GM18517 (cell line): Measurements from ENCODE around the gene FHIT.

Experiments
- ATAC-seq: cut with Tn5 transposase; IDR thresholded peaks from one replicate; pipeline ENCODE4 v1.9.1; 2021; ENCODE audit warnings: mild to moderate bottlenecking, moderate library complexity; ENCODE audit not compliant: unreplicated experiment

FHIT gene

DNA sequence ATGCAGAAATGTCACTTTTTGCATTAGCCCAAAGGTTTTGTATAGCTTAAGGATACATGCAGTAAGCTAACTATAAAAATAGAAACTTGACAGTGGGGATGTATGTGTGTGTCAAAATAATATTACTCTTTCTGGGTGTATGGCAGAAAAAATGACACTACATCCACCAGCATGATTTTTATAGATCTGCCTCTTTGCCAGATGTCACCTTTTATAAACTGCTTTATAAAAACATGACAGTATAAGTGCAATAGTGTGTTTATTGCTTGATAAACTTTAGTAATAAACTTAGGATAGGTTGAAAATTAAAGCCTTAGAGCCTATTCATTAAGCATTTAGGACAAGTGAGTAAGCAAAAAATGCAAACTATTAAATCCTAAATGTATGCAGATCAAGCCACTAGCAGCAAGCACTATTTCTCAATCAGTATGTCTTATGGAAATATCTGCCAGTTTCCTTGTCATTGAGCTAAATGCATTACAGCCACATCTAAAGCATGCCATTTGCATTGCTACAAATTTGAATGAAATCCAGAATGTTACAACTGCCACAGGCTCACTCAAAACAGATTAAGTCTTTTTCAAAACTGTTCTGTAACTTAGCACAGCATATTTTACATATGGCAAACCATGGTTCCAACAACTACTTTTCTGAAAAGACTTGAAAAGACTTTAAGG lies 935.0 kb downstream of the FHIT start:
- ATAC-seq: no peak

DNA sequence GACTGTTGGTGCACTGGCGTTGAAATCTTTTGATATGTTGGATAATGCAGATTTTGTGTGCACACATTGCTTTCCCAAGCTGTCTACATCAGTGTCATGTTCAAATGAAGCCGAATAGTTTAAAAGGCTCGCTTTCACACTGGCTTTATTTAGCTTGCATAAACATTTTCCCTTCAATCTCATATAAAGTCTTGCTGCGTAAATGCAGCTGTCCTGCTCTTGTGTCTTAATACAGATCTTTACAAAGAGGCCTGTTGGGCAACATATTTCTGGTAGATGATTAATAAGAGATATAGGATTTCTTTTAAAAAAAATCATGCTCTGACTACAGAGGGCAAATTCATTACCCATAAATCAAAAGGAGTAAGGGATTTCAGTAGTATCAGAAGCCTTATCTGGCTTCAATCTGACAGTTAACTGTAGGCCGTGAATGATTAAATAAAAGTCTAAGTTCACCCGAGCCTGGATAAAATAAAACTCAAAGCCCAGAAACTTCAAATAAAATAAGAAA lies 937.2 kb downstream of the FHIT start:
- no peak for ATAC-seq

DNA sequence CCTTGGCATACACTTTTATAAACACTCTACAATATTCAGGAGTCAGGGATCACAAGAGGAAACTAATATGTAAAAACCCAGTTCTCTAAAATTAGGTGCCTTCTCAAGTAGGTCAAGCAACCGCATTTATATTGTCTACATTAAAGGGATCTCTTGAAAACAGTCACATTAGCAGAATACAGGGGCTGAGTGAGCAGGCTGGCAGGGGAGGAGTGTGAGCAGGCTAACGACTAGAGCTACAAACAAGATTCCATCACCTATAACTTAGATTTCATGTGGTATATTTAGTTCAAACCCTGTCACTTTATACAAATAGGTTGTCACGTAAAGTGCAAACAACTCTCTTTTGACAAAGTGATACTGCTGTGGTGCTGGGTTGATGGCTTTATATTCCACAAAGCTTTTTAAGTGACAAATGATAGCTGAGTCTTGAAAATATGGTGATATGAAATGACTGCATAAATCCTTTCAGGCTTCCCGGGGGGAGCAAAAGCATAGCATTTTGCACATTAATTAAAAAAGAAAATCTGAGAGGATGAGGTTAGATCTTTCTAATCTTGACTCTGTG lies 937.9 kb downstream of the FHIT start:
- ATAC-seq: no peak

DNA sequence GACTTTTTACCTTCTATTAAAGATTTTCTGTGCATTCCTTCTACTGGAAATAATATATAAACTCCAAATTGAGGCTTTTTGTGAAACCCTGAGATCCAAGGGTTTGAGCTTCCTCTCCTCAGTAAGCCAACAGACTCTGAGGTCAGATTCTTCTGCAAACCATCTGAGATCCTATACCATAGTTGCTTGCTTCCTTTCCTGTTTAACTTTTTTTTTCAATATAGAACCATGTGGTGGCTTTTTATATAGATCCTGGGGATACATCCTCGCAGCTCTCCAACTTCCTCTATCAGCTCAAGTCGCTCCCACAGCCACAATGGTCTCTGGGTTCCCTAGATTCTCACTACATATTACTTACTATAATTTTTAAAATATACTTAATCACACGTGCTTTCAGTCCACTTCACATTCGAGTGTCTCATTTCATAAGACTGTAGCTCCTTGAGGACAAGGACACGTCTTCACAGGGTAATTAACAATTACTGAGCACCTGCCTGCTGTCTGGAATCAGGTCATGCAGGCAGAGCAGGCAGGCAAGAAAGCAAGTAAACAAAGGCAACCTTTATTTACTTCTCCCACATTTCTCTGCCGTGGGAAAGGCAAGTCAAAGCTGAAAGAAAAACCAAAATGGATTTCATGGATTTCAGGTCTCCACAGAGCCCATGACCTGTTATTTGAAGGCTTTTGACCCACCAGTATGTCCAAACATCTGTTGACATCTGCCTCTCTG lies 941.5 kb downstream of the FHIT start:
- no peak for ATAC-seq

DNA sequence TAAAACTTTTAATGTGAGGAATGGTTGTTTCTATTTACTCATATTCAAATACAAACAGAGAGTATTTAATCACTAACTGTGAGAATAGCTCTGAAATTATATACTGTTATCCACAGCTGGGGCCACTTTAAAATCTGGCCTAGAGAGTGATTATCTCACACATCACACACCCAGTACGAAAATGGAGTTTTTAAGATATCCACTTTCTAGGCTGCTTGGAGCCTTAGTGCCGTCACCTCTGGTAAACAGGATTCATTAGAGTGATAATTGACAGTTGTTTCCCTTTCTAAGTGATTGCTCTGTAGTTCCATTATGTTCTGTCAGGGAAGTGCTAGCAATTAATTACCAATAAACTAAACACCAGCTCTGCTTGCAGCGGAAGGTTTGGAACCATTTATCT lies 942.4 kb downstream of the FHIT start:
- no peak for ATAC-seq

DNA sequence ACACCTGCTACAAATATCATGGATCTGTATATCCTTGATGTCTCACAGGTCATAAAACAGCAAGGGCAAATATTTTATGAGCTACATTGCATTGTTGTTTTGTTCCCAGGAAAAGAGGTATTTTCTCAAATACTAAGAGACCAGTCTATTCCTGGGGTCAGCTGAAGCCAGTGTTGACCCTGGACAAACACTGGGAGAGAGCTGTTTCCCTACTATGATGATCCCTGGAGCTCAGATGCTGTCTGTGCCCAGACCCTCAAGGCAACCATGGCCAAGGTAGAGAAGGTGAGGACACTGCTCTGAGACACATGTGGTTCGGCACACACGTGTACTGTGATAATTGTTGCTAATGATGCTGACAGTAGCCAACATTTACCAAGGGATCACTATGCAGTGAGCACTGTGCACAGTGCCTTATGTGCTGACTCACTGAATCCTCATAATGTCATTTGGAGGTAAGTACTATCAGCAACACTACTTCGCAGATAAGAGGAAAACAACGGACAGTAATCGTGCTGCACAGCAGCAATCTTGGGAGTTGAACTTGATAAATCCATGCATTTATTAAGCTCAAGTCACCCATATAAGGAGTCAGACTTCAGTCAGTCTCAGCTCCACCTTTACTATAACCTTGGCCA lies 943.6 kb downstream of the FHIT start:
- ATAC-seq: no peak

DNA sequence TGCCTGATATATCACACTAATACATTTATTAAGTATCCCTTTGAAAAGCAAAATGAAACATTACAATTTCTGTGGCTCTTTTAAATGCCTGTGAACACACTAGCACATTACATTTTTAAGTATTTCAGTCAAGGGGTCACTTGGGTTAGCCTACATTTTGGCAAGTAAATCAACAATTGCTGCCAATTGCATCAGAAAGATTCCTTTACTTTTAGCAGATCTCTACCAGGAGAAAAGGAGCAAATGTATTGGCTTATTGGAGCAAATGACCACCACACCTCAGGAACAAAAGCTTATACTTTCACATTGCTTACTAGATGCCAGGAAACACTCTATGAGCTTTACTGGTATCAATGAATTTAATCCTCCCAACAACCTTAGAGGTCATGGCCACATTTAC lies 947.1 kb downstream of the FHIT start:
- no peak for ATAC-seq

DNA sequence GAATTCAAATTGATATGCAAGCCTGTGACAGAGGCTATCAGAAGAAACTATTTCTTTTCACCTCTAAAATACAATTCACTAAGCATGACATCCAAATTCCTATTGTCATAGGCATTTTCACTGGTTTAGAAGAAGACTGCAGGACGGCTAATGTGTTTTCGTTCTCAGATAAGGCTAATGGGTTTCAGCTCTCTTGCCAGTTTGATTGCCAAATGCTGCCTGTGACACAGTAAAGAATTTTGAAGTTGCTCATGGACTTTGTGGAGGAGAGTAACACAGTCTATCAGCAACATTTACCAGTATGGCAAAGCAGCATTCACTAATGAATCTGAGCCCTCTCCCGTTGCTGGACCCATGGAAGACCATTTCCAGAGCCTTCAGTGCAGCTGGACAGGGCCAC lies 948.1 kb downstream of the FHIT start:
- no peak for ATAC-seq

DNA sequence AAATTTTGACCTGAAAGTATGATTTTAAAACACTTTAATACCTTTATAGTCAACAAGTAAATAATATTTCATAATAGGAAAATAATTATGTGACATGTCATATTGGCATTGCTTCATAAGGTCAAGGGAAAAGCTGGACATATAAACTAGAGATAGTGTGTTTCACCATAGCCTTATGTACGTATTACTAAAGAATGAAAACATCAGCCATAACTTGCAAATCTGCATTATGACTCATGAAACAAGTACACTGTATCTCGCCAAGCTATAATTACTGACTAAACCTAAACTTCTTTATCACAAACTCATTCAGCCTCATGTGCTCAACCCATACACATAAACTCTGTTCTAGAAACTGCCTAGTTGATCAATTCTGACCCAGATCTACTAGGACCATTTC lies 950.1 kb downstream of the FHIT start:
- ATAC-seq: no peak

DNA sequence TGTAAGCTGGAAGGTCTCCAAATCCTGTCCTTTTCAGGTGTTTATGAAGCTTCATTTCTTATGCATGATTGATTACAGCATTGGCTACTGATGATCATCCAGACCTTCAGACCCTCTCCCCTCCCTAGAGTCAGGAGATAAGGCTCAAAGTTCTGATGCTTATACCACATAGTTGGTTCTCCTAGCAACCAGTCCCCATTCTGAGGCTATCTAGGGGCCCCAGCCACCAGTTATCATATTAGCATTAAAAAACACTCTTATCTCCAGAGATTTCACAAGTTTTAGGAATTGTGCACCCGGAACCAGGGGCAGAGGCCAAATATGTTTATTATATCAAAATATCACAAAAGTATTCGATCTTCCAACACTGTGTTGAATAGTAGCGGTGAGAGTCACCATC lies 953.1 kb downstream of the FHIT start:
- no peak for ATAC-seq

DNA sequence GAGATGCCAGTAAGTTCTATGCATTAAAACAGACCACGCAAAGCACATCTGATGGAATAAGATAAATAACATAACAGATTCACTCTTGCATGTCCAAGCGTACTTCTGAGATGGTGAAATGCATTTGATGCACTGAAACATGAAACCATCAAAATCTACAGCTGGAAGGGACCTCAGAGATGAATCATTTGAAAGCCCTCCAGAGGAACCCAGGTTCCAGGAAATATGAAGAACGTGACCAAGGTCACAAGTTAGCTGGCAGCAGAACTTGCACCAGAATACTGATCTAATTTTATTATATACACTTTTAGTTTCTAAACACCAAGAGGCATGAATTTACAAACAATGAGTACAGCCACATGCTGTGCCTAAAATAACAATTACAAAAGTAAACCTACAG lies 957.1 kb downstream of the FHIT start:
- ATAC-seq: no peak

DNA sequence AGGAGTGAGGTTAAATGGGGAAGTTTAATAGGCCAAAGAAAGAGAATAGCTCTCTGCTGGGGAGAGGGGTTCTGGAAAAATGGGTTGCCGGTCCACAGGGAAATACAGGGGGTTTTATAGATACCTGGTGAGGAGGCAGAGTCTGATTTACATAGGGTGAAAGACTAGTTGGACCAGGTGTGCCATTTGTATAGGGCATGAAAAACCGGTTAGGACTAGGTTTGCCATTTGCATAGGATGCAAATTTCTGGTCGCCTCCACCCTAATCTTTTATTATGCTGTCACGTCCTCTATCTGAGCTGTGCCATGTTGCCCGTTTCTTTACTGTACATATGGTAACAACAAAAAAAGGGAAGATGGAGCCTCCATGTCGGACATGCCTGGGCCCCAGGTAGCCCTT lies 960.1 kb downstream of the FHIT start:
- ATAC-seq: no peak

DNA sequence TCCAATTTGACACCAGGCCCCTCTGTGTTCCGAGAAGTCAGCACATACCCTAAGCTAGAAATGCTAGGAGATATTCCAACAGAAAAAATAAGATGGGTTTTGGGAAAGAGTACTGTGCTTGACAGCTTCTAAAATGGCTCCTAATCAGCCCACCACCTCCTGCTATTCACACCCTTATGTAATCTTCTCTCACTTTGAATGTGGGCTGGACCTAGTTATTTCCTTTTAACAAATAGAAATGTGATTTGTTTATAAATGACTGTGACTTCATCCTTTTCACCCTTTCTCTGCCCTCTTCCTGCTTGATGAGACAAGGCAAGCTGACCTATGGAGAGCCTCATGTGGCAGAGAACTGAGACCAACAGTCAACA lies 961.1 kb downstream of the FHIT start:
- no peak for ATAC-seq

DNA sequence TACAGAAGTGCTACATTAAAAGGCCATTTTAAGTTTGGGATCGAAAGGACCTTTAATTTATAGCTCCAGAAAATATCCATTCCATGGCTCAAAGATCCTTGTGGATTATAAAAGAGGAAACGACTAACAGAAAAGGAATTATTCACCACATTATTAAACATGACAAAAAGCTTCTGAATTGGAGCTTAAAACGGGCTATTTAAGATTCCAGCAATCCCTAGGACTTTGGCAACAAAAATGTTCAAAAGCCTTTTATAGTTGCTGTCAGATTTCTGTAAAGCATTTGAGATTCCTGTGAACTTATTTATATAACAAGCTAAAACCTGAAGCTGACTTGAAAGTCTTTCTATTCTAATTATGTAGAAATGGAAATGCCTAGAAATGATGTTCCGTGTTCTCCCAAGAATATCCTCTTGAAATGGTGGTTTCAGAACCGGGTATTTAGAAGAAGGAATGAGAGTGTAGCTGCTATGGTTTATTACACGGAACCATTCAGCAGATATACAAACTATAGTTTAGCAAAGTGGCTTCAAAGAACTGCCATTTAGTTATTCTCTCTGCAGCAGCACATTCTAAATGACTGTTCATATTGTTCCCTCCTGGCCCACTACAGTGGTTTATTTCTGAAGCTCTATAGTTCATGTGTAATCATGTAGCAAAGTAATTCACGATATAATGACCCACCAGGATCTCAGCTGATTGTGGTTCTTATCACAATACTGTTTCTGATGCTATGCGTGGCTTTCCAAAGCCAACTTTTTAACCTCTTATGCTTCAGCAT lies 961.7 kb downstream of the FHIT start:
- ATAC-seq: no peak

DNA sequence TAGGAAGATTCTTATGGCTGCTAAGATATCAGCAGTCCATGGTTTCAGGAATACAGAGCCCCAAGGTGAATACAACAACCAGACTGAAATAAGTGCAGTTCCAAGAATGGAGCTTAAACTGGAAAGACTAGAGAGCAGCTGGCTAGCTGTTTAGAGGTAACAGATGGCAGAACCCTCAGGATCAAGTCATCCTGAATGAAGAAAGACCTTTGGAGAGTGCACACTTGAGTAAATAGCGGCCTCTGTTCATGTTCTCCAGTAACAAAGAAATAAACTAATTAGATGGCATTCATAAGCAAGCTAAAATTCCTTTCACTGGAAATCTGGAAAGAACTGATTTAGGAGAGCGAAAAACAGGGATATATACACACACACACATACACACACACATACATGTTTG lies 968.4 kb downstream of the FHIT start:
- ATAC-seq: no peak

DNA sequence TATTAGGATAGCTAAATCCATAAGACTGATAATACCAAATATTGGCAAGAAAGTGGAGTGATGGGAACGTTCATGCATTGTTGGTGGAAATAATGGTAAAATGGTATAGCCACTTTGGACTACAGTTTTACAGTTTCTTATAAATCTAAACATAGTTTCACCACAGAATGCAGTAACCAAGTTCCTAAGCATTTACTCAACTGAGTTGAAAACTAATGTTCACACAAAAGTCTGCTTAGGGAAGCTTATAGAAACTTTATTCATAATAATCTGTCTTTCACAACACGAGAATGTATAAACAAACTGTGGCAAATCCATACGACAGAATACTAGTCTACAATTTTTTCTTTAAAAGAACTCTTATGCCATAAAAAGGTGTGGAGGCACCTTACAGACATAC lies 969.3 kb downstream of the FHIT start:
- ATAC-seq: no peak

DNA sequence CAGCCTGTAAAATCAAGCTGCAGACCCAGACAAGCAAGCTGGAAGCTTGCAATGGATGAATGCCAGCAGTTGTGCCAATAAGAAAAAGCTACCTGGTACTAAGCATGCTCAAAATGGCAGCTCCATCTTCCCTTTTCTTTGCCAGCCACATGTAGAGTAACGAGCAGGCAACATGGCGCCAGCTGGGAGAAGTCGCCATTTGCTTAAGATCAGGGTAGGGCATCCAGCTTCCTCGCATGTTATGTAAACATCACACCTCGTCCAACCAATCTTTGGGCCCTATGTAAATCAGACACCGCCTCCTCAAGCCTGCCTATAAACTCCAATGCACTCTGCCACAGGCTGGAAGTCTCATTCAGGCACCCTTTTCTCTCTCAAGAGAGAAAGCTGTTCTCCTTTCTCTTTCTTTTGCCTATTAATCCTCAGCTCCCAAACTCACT lies 973.9 kb downstream of the FHIT start:
- no peak for ATAC-seq

DNA sequence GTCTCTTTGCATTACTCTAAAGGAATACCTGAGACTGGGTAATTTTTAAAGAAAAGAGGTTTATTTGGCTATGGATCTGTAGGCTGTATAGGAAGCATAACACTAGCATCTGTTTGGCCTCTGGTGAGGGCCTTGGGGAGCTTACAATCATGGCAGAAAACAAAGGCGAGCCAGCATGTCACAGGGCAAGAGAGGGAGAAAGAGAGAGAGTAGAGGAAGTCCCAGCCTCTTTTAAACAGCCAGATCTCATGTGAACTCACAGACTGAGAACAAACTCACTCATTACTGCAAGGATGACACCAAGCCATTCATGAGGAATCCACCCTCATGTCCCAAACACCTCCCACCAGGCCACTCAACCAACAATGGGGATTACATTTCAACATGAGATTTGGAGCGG lies 974.6 kb downstream of the FHIT start:
- ATAC-seq: no peak

DNA sequence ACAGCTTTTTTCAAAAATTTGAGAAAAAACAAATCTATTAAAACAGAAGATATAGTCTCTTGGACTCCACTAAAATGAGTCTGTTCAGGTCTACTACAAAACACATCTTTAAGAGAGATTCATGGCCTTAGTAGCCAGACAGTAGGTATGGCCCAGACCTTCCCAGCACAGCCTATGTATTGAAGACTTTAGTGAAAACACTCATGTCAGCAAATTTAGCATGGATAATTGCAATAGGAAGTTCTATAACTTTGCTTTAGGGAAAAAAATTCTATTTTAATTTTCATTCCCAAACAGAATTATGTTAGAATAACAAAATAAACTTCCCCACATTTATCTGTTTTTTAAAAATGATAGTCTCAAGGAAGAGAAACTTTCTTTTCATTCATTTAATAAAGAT lies 976.6 kb downstream of the FHIT start:
- ATAC-seq: no peak

DNA sequence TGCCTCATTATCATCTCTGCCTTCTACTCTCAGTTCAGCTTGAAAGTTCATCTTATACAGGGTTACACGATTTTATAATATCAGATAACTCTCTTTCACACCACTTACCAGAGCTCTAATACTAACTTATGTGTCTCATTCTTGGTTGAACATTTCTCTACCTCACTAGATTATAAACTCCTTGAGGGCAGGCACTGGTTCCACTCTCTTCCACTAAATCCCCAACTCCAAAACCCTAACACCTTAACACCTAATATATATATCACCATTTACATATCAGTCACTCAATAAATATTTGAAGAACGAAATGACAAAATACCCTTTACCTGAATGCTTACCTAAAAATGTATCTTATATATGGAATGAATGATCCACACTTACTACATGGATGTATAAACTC lies 977.2 kb downstream of the FHIT start:
- no peak for ATAC-seq

DNA sequence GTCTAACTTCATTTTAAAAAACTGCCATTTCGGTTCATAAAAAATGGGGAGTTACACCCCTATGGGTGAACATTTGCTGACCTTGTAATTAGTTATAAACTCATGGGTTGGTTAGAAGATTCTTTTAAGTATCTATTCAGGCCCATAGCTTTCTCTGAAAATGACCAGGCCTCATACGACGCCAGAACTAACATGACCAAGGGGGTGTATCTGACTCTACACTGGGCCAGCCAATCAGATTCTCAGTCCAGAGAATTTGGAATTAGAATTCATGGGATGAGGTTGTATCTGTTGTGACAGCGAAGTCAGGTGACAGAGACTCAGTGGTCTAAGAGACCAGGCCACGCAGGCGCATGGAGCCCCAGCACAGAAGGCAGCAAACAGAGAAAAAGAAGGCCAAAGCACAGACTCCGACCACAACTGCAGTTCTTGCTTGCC lies 981.4 kb downstream of the FHIT start:
- ATAC-seq: no peak
